ENCODE measurements around the gene RIBC1.

RIBC1 gene

DNA sequence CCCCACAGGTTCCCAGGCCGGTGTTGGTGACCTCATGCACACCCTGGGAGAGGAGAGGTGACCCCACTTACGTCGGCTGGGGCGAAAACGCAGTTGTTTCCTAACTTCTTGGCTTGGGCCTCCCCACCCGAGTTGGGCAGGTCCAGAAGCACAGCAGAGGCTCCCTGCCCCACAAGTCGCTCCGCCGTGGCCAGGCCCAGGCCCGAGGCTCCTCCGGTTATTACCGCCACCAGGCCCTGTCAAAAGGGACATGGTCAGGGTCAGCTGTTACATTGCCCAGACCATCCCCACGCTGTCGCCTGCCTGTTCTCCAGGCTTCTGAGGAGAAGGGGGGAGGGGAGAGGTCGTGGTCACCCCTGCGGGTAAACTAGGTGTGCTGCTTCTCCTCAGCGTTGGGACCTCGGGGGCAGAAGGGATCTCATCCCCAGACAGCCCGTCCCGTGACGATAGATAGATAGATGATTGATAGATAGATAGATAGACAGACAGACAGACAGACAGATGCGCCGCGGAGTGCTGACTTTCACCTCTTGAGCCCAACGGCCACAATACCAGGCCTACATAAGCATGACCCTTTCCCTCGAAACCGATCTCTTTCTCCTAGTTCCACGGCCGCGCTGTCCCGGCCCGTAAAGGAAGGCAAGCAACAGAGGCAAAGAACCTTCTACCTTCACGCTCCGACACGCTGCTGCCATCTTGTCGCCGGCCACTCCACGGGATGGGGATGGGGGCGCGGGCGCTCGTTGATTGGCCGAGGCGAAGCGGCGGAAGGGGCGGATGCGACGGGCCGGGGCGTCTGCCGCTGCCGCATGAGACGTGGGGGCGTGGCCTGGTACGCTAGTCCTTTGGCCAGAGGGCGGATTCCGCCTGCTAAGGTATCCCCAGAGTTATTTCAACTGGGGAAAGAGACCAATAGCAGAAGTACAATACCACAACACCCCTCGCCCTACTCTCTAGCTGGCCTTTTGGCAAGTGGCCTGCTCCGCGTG lies 11.3 kb downstream of the RIBC1 start, which contains the start of gene HSD17B10:
Gene HSD17B10 (minus strand): TSS at position 720 of the 989 bp plus-strand sequence. CDS start 25 bp downstream, at position 695.
- H3K9ac ChIP-seq (ENCODE audit: low read depth, low read length, poor library complexity, severe bottlenecking) = peak within 1 kb of the TSS; percentile 87
- no peaks in the 10 kb centered on the region for H3K9me2 ChIP-seq (replicated peaks; ENCODE audit: low read depth, low read length)
- TF ChIP-seq EZH2phosphoT487 (IDR thresholded peaks at IDR 0.05; ENCODE audit: borderline replicate concordance) = no peak
- TF ChIP-seq, protein P1, sequence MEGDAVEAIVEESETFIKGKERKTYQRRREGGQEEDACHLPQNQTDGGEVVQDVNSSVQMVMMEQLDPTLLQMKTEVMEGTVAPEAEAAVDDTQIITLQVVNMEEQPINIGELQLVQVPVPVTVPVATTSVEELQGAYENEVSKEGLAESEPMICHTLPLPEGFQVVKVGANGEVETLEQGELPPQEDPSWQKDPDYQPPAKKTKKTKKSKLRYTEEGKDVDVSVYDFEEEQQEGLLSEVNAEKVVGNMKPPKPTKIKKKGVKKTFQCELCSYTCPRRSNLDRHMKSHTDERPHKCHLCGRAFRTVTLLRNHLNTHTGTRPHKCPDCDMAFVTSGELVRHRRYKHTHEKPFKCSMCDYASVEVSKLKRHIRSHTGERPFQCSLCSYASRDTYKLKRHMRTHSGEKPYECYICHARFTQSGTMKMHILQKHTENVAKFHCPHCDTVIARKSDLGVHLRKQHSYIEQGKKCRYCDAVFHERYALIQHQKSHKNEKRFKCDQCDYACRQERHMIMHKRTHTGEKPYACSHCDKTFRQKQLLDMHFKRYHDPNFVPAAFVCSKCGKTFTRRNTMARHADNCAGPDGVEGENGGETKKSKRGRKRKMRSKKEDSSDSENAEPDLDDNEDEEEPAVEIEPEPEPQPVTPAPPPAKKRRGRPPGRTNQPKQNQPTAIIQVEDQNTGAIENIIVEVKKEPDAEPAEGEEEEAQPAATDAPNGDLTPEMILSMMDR (conservative IDR thresholded peaks at IDR 0.05; ENCODE audit: low read length) = no peak
- peaks cover 4% of the 10 kb centered on the region for H3K4me1 ChIP-seq (ENCODE audit: insufficient read depth, low read length, poor library complexity, severe bottlenecking)
- no peaks in the 10 kb centered on the region for H4K20me1 ChIP-seq (ENCODE audit: insufficient read depth, low read length, poor library complexity, severe bottlenecking)
- H3K36me3 ChIP-seq (ENCODE audit: insufficient read depth, low read length) = no peaks in the 10 kb centered on the region
- peak within 1 kb of the TSS; percentile 82 for H2AFZ ChIP-seq (ENCODE audit: low read length)
- peak within 1 kb of the TSS; percentile 91 for H3K4me2 ChIP-seq (ENCODE audit: low read depth, low read length, poor library complexity, severe bottlenecking)
- peaks cover 11% of the 10 kb centered on the region for H3K79me2 ChIP-seq (ENCODE audit: insufficient read depth, low read length)
- peak within 1 kb of the TSS; percentile 90 for H3K4me3 ChIP-seq (ENCODE audit: low read length, poor library complexity, severe bottlenecking)
- H3K27me3 ChIP-seq (ENCODE audit: insufficient read depth, low read length, poor library complexity, severe bottlenecking) = no peaks in the 10 kb centered on the region
- no peaks in the 10 kb centered on the region for H3K9me3 ChIP-seq (ENCODE audit: insufficient read depth, low read depth, low read length)
- H3F3A ChIP-seq (ENCODE audit: low read depth) = no peaks in the 10 kb centered on the region

DNA sequence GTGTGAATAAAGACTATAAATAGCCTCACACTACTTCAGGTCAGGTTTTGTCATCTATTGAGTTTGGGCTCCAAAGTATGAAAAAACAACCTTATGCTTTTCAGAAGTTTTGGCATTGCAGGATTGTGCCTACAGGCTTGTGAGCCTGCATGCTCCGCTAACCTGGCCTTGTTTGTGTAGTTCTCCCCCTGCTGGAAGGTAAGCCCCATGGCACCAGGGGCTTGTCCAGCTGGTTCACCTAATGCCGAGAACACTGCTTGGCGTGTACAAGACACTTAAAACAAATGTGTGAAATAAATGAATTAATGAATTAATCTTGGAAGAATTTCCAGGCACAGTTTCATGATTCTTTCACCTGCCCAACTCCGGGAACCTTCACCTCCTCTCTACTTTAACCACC lies 13.3 kb downstream of the RIBC1 start:
- H2AFZ ChIP-seq (ENCODE audit: low read length) = no peak overlapping the region

DNA sequence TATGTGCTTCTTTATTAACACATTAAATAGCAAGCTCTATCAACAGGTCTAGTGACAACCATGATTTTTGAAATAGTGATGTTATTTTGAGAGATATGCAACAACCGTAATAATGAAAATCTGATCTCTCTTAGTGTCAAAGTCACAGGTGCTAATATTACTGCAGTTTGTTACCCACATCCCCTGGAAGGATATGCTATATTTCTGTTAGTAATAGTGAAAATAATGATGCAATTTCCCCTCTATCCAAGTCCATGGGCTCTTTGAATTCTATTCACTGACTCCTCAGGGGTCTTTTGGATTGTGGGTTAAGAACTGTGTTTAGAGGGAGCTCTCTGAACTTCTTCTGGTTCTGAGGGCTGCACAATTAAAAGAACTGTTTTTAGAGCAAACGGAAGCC lies 14.5 kb downstream of the RIBC1 start:
- no peaks in the 10 kb centered on the region for H3K27me3 ChIP-seq (ENCODE audit: insufficient read depth, low read length, poor library complexity, severe bottlenecking)
- H4K20me1 ChIP-seq (ENCODE audit: insufficient read depth, low read length, poor library complexity, severe bottlenecking) = no peaks in the 10 kb centered on the region
- no peaks in the 10 kb centered on the region for H3K9me2 ChIP-seq (replicated peaks; ENCODE audit: low read depth, low read length)
- no peak overlapping the region for H3K4me2 ChIP-seq (ENCODE audit: low read depth, low read length, poor library complexity, severe bottlenecking)
- no peak overlapping the region for H2AFZ ChIP-seq (ENCODE audit: low read length)
- H3K9ac ChIP-seq (ENCODE audit: low read depth, low read length, poor library complexity, severe bottlenecking) = no peak overlapping the region
- TF ChIP-seq, protein P1 (conservative IDR thresholded peaks at IDR 0.05; ENCODE audit: low read length) = no peak
- no peak for TF ChIP-seq EZH2phosphoT487 (IDR thresholded peaks at IDR 0.05; ENCODE audit: borderline replicate concordance)
- H3K4me3 ChIP-seq (ENCODE audit: low read length, poor library complexity, severe bottlenecking) = no peak overlapping the region
- H3K36me3 ChIP-seq (ENCODE audit: insufficient read depth, low read length) = no peaks in the 10 kb centered on the region
- H3K79me2 ChIP-seq (ENCODE audit: insufficient read depth, low read length) = peaks cover 11% of the 10 kb centered on the region
- no peaks in the 10 kb centered on the region for H3K9me3 ChIP-seq (ENCODE audit: insufficient read depth, low read depth, low read length)
- H3F3A ChIP-seq (ENCODE audit: low read depth) = no peaks in the 10 kb centered on the region
- peaks cover 8% of the 10 kb centered on the region for H3K4me1 ChIP-seq (ENCODE audit: insufficient read depth, low read length, poor library complexity, severe bottlenecking)

More for the DNA sequence above, 13.3 kb downstream of the RIBC1 start:
- H3K79me2 ChIP-seq (ENCODE audit: insufficient read depth, low read length) = peaks cover 11% of the 10 kb centered on the region
- no peak overlapping the region for H3K9ac ChIP-seq (ENCODE audit: low read depth, low read length, poor library complexity, severe bottlenecking)
- H4K20me1 ChIP-seq (ENCODE audit: insufficient read depth, low read length, poor library complexity, severe bottlenecking) = no peaks in the 10 kb centered on the region
- no peaks in the 10 kb centered on the region for H3K27me3 ChIP-seq (ENCODE audit: insufficient read depth, low read length, poor library complexity, severe bottlenecking)
- no peaks in the 10 kb centered on the region for H3K36me3 ChIP-seq (ENCODE audit: insufficient read depth, low read length)
- TF ChIP-seq EZH2phosphoT487 (IDR thresholded peaks at IDR 0.05; ENCODE audit: borderline replicate concordance) = no peak
- TF ChIP-seq, protein P1 (conservative IDR thresholded peaks at IDR 0.05; ENCODE audit: low read length) = peak; percentile 68
- H3K4me1 ChIP-seq (ENCODE audit: insufficient read depth, low read length, poor library complexity, severe bottlenecking) = peaks cover 4% of the 10 kb centered on the region
- no peaks in the 10 kb centered on the region for H3F3A ChIP-seq (ENCODE audit: low read depth)
- no peaks in the 10 kb centered on the region for H3K9me2 ChIP-seq (replicated peaks; ENCODE audit: low read depth, low read length)
- H3K4me2 ChIP-seq (ENCODE audit: low read depth, low read length, poor library complexity, severe bottlenecking) = no peak overlapping the region
- no peaks in the 10 kb centered on the region for H3K9me3 ChIP-seq (ENCODE audit: insufficient read depth, low read depth, low read length)
- no peak overlapping the region for H3K4me3 ChIP-seq (ENCODE audit: low read length, poor library complexity, severe bottlenecking)

All from Loucy (cell line).